Measurements from ENCODE around the gene RBM5.

RBM5 gene

GRCh38 chr3:50140990-50141389 lies 52.3 kb downstream of the RBM5 start:
- DNase-seq = no peak

- no peak for DNase-seq
These were observed 57.7 kb downstream of the RBM5 start for GRCh38 chr3:50146316-50146901.

- no peak for DNase-seq
These were observed 58.3 kb downstream of the RBM5 start for GRCh38 chr3:50147016-50147415.

GRCh38 chr3:50147447-50147846 lies 58.7 kb downstream of the RBM5 start:
- DNase-seq = no peak

- no peak for DNase-seq
These were observed 59.1 kb downstream of the RBM5 start for GRCh38 chr3:50147861-50148260.

GRCh38 chr3:50150404-50150750 lies 61.7 kb downstream of the RBM5 start:
- no peak for DNase-seq

GRCh38 chr3:50150863-50151686 lies 62.4 kb downstream of the RBM5 start:
- no peak for DNase-seq

- DNase-seq = no peak
These were observed 63.0 kb downstream of the RBM5 start for GRCh38 chr3:50151728-50152127.

- DNase-seq = no peak
These were observed 65.2 kb downstream of the RBM5 start for GRCh38 chr3:50153782-50154475.

GRCh38 chr3:50154476-50154839 lies 65.7 kb downstream of the RBM5 start:
- DNase-seq = no peak

- peak; percentile 32 to 73 (median 66) for DNase-seq
These were observed 66.2 kb downstream of the RBM5 start, which contains the start of gene SEMA3F for GRCh38 chr3:50154840-50155490. Gene SEMA3F (plus strand): TSS chr3:50155324. CDS start chr3:50159623, 4,299 bp downstream.

- DNase-seq = no peak
These were observed 66.8 kb downstream of the RBM5 start for GRCh38 chr3:50155491-50155878.

- peak in 1 of 6 experiments; percentile 15 for DNase-seq
These were observed 67.2 kb downstream of the RBM5 start for GRCh38 chr3:50155891-50156290.

- DNase-seq = no peak
These were observed 68.1 kb downstream of the RBM5 start for GRCh38 chr3:50156549-50157493.

GRCh38 chr3:50157827-50158529 lies 69.3 kb downstream of the RBM5 start:
- DNase-seq = no peak

GRCh38 chr3:50158530-50159146 lies 69.9 kb downstream of the RBM5 start:
- DNase-seq = no peak

GRCh38 chr3:50160561-50160983 lies 71.9 kb downstream of the RBM5 start:
- DNase-seq = no peak

GRCh38 chr3:50161320-50161719 lies 72.6 kb downstream of the RBM5 start:
- DNase-seq = no peak

GRCh38 chr3:50162034-50162883 lies 73.5 kb downstream of the RBM5 start:
- no peak for DNase-seq
